HepG2 (cell line): Measurements from ENCODE around the gene GDF9. TPM values are rescaled to one million over a fixed set of nuclear protein-coding genes. Genes with fewer than 3 reads are reported as not detected.

Source experiments
- ISL2 ChIP-seq: sonication (generic); formaldehyde crosslinking; IDR thresholded peaks from 2 replicates; pipeline ENCODE4 v1.5.0; 2020; ENCODE audit warnings: missing genetic modification reagents
- TERF1 ChIP-seq: sonication (generic); formaldehyde crosslinking; IDR thresholded peaks from 2 replicates; pipeline ENCODE4 v1.8.0; 2022; ENCODE audit warnings: mild to moderate bottlenecking, missing genetic modification reagents, moderate library complexity
- TGIF2 ChIP-seq: IDR thresholded peaks from 2 replicates; pipeline ENCODE4 v1.6.1; 2016; ENCODE audit warnings: control low read depth, missing compliant biosample characterization
- ZBTB40 ChIP-seq, 2 experiments: fragments of 450-650 bp in 1 of 2; sonication (generic) in 1 of 2; formaldehyde crosslinking in 1 of 2; IDR thresholded peaks; 2 replicates each; pipeline versions ENCODE4 v1.6.1 to v1.8.0; 2016 to 2022; ENCODE audit warnings: antibody characterized with exemption in 1 of 2, mild to moderate bottlenecking in 1 of 2, missing genetic modification reagents in 1 of 2
- ZC3H13 ChIP-seq: sonication (generic); formaldehyde crosslinking; IDR thresholded peaks from 2 replicates; pipeline ENCODE4 v1.8.1; 2023; ENCODE audit warnings: mild to moderate bottlenecking, missing genetic modification reagents, moderate library complexity
- ZNF274 ChIP-seq: sonication (generic); formaldehyde crosslinking; IDR thresholded peaks from 2 replicates; pipeline ENCODE4 v1.5.1; 2020; ENCODE audit warnings: mild to moderate bottlenecking, missing genetic modification reagents
- ZSCAN22 ChIP-seq: sonication (generic); formaldehyde crosslinking; IDR thresholded peaks from 2 replicates; pipeline ENCODE4 v1.4.0; 2020; ENCODE audit warnings: mild to moderate bottlenecking, missing genetic modification reagents
- polyA plus RNA-seq, 8 experiments: library from polyadenylated mRNA; depleted of rRNA in 3 of 8; stranded (reverse) in 7 of 8; unstranded in 1 of 8; fragments of >200 nt; fragmentation: Illumina TruSeq in 4 of 8; extraction: Trizol in 4 of 8; gene quantifications; 2 replicates each; pipeline versions ENCODE4 v1.2.1 to v1.2.3, GENCODE V29; 2011 to 2016; ENCODE audit warnings: low read depth in 4 of 8, missing spikeins in 1 of 8, mixed read lengths in 1 of 8; ENCODE audit not compliant: insufficient read depth in 1 of 8
- total RNA-seq, 5 experiments: library from RNA; depleted of rRNA; stranded (reverse); fragments of >200 nt; fragmentation: Illumina TruSeq; extraction: Trizol; gene quantifications; 2 replicates each; pipeline ENCODE4 v1.2.3, GENCODE V29; 2016; ENCODE audit warnings: low read depth in 1 of 5
- TF ChIP-seq, protein P1 (sequence below): sonication (generic); formaldehyde crosslinking; IDR thresholded peaks from 2 replicates; pipeline ENCODE4 v1.4.0; 2020; ENCODE audit warnings: low read depth, mild to moderate bottlenecking, missing genetic modification reagents
- TF ChIP-seq, protein P2 (sequence below): sonication (generic); formaldehyde crosslinking; IDR thresholded peaks from 2 replicates; pipeline ENCODE4 v1.5.1; 2020; ENCODE audit warnings: mild to moderate bottlenecking, moderate library complexity, missing genetic modification reagents

Gene GDF9
- total and polyA plus RNA-seq, 2 of the 13 experiments (the other 11 are each of a cell fraction or from before 2014, with no cell fraction given), result 0.33 to 0.38 TPM

GRCh38 chr5:132839426-132840301 is 26.6 kb downstream of the GDF9 start (continued):
- TF ChIP-seq ZBTB40 (IDR thresholded peaks at IDR 0.05) (no peak), ZBTB40 (CRISPR knock-in tag; IDR thresholded peaks at IDR 0.05) (no peak), ZNF274 (CRISPR knock-in tag) (no peak), TGIF2 (CRISPR knock-in tag) (no peak), TERF1 (CRISPR knock-in tag) (no peak), ISL2 (CRISPR knock-in tag) (peak; percentile 62; the same call in 1 of the 2 replicates), ZSCAN22 (CRISPR knock-in tag) (no peak), ZC3H13 (CRISPR knock-in tag) (no peak)
- TF ChIP-seq, protein P1, sequence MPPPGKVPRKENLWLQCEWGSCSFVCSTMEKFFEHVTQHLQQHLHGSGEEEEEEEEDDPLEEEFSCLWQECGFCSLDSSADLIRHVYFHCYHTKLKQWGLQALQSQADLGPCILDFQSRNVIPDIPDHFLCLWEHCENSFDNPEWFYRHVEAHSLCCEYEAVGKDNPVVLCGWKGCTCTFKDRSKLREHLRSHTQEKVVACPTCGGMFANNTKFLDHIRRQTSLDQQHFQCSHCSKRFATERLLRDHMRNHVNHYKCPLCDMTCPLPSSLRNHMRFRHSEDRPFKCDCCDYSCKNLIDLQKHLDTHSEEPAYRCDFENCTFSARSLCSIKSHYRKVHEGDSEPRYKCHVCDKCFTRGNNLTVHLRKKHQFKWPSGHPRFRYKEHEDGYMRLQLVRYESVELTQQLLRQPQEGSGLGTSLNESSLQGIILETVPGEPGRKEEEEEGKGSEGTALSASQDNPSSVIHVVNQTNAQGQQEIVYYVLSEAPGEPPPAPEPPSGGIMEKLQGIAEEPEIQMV (CRISPR knock-in tag), result no peak
- TF ChIP-seq, protein P2, sequence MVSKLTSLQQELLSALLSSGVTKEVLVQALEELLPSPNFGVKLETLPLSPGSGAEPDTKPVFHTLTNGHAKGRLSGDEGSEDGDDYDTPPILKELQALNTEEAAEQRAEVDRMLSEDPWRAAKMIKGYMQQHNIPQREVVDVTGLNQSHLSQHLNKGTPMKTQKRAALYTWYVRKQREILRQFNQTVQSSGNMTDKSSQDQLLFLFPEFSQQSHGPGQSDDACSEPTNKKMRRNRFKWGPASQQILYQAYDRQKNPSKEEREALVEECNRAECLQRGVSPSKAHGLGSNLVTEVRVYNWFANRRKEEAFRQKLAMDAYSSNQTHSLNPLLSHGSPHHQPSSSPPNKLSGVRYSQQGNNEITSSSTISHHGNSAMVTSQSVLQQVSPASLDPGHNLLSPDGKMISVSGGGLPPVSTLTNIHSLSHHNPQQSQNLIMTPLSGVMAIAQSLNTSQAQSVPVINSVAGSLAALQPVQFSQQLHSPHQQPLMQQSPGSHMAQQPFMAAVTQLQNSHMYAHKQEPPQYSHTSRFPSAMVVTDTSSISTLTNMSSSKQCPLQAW, result peak; percentile 55; the same call in 1 of the 2 replicates
